Spleen (tissue), 11 donors: Measurements from ENCODE around the gene TRERF1. TPM values are rescaled to one million over a fixed set of nuclear protein-coding genes. Genes with fewer than 3 reads are reported as not detected.

ENCODE experiments used
- DNase-seq: peaks from one replicate; pipeline ENCODE4 v3.0.0-alpha.2; 2020
- H3K27ac ChIP-seq, 8 donors: fragments of 200-600 bp; sonication (generic) in 7 of 8; 1 replicate in 4 of 8; 2 replicates in 4 of 8; pipeline versions ENCODE4 v1.5.0 to v1.8.0; 2016 to 2021; ENCODE audit warnings: inconsistent platforms in 4 of 8, mild to moderate bottlenecking in 4 of 8, moderate library complexity in 1 of 8
- H3K27me3 ChIP-seq, 7 donors: fragments of 200-600 bp; sonication (generic) in 6 of 7; replicated peaks in 1 of 7; 1 replicate in 4 of 7; 2 replicates in 3 of 7; pipeline versions ENCODE4 v1.5.0 to v1.8.0; 2016 to 2021; ENCODE audit warnings: inconsistent platforms in 3 of 7, mild to moderate bottlenecking in 1 of 7
- H3K36me3 ChIP-seq, 6 donors: fragments of 200-600 bp; sonication (generic) in 5 of 6; 1 replicate in 4 of 6; 2 replicates in 2 of 6; pipeline versions ENCODE4 v1.5.0 to v1.8.0; 2016 to 2021; ENCODE audit warnings: inconsistent platforms in 2 of 6
- H3K4me1 ChIP-seq, 6 donors: fragments of 200-600 bp; sonication (generic) in 5 of 6; 1 replicate in 3 of 6; 2 replicates in 3 of 6; pipeline versions ENCODE4 v1.5.0 to v1.8.0; 2016 to 2021; ENCODE audit warnings: inconsistent platforms in 3 of 6
- H3K4me3 ChIP-seq, 8 donors: fragments of 200-600 bp; sonication (generic) in 7 of 8; 1 replicate in 4 of 8; 2 replicates in 4 of 8; pipeline versions ENCODE4 v1.5.0 to v1.8.0; 2016 to 2021; ENCODE audit warnings: inconsistent platforms in 4 of 8, mild to moderate bottlenecking in 4 of 8, moderate library complexity in 2 of 8
- H3K9me3 ChIP-seq, 8 donors: fragments of 200-600 bp; sonication (generic) in 7 of 8; 1 replicate in 4 of 8; 2 replicates in 4 of 8; pipeline versions ENCODE4 v1.5.0 to v1.8.0; 2016 to 2021; ENCODE audit warnings: inconsistent platforms in 4 of 8
- CTCF ChIP-seq, 11 experiments: fragments of 200-600 bp in 7 of 11; fragments of 450-650 bp in 4 of 11; sonication (generic) in 4 of 11; IDR thresholded peaks in 8 of 11; conservative IDR thresholded peaks in 3 of 11; 1 replicate in 7 of 11; 2 replicates in 4 of 11; pipeline versions ENCODE4 v1.4.0 to v1.8.0; 2016 to 2021; ENCODE audit warnings: antibody characterized with exemption in 11 of 11, inconsistent platforms in 4 of 11, mild to moderate bottlenecking in 1 of 11
- POLR2A ChIP-seq, 3 donors: fragments of 450-650 bp; IDR thresholded peaks; one replicate each; pipeline ENCODE4 v1.5.1; 2017; ENCODE audit warnings: antibody characterized with exemption in 3 of 3, mild to moderate bottlenecking in 1 of 3
- POLR2AphosphoS5 ChIP-seq, 3 donors: sonication (generic); formaldehyde crosslinking; IDR thresholded peaks; one replicate each; pipeline ENCODE4 v1.5.1; 2017; ENCODE audit warnings: antibody characterized with exemption in 3 of 3
- WGBS, 5 donors: extraction: QIAGEN DNeasy Blood & Tissue Kit in 3 of 5; methylation state at CpG; one replicate each; pipeline versions ENCODE4 v1.1.5 to v1.1.7; 2013 to 2018; 5-methylcytosine and 5-hydroxymethylcytosine counted together
- intact Hi-C: fragments of 100-400 bp; cut with DNase I; formaldehyde crosslinking; loops from one replicate; pipeline ENCODE4 v1.15.0; 2023; ENCODE audit warnings: low total_unique reads
- polyA plus RNA-seq, 3 donors: library from polyadenylated mRNA; stranded (reverse); fragments of 200-250 nt; gene quantifications; one replicate each; pipeline ENCODE4 v1.2.1, GENCODE V29; 2013
- total RNA-seq, 7 donors: library from RNA; depleted of rRNA in 3 of 7; stranded (reverse); fragments of >200 nt in 3 of 7; fragmentation: NEBNext Ultra II Directional in 4 of 7; extraction: Animal tissue kit (Norgen Biotek cat#: 25700) in 4 of 7; gene quantifications; one replicate each; pipeline versions ENCODE4 v1.1.0 to v1.2.1, GENCODE V29; 2016 to 2021
- donor health status: healthy with polysubstance abuse.
- donor health status: DM: no; HTN: no; CAD: no; lungs with moderate emphysema.
- donor health status: DM: no; HTN: no; CAD: no.
- donor health status: Bipolar disorder and iron deficiency.
- donor health status: healthy.
- donor health status: DM: no; HTN: no; CAD: no.
- donor health status: DM: yes; HTN: yes; CAD: no.

Gene TRERF1
- total and polyA plus RNA-seq, 10 donors, result 1.5 to 16.9 (median 12.4) TPM

DNA sequence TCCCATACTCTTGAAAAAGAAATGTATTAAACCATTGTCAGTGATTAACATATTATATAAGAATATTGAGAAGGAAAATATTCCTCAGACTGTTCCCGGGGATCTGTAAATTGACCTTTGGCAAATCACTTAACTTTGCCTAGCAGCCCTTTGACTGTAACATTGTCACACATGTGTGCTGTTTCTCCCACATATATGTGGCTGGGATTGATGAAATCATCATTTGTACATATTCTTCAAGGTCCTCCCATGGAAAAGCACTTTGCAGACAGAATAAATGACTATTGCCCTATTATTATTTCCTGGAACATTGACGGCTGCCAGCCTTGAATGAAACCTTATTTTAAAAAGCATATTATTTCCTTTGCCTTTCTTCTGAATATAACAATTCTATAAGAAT is 36.4 kb upstream of the TRERF1 start:
- no peak for TF ChIP-seq POLR2A (IDR thresholded peaks at IDR 0.05)
- no peak for TF ChIP-seq CTCF (IDR thresholded peaks at IDR 0.05 in 8 of 11, conservative IDR thresholded peaks at IDR 0.05 in 3 of 11)
- no peak for TF ChIP-seq POLR2AphosphoS5 (IDR thresholded peaks at IDR 0.05)
- intact Hi-C loops, result no loop called here
- H3K36me3 ChIP-seq, result no peaks in the 10 kb centered on the region
- no peak for DNase-seq
- no peaks in the 10 kb centered on the region for H3K27me3 ChIP-seq
- no peaks in the 10 kb centered on the region for H3K9me3 ChIP-seq
- H3K4me3 ChIP-seq, result no peak overlapping the region
- no peaks in the 10 kb centered on the region for H3K4me1 ChIP-seq
- WGBS, 5 donors, result 71 to 92% (median 87%) methylated on average over 2 of the region's 2 CpGs
- no peak overlapping the region for H3K27ac ChIP-seq

DNA sequence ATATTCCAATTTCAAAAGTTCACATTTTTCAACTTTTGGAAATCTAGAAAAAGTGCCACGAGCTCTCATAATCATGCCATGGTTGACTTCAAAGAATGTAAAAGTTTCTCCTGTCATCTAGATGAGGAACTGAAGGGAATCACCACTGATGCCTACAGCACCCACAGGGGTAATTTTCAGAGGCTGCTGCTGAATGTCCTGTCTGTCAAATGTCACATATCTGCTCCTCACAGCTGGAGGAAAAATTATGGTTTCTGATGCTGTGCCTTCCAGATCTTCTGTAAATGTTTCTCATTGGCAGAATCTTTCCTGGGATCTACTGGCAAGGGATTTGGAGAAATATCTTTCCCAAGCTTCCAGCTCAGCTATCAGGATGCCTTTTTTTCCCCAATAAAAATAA is 32.5 kb upstream of the TRERF1 start:
- TF ChIP-seq POLR2A (IDR thresholded peaks at IDR 0.05) (no peak), POLR2AphosphoS5 (IDR thresholded peaks at IDR 0.05) (no peak), CTCF (IDR thresholded peaks at IDR 0.05 in 8 of 11, conservative IDR thresholded peaks at IDR 0.05 in 3 of 11) (no peak)
- Histone ChIP-seq H3K4me3 (no peak overlapping the region), H3K36me3 (no peaks in the 10 kb centered on the region), H3K27ac (no peak overlapping the region), H3K27me3 (no peaks in the 10 kb centered on the region), H3K9me3 (no peaks in the 10 kb centered on the region), H3K4me1 (no peaks in the 10 kb centered on the region)
- no peak for DNase-seq
- WGBS, 5 donors, result 75 to 90% (median 80%) methylated on average over 1 of the region's 1 CpG
- intact Hi-C loops, result no loop called here

GRCh38 chr6:42482174-42482573 is 30.4 kb upstream of the TRERF1 start:
- no peaks in the 10 kb centered on the region for H3K9me3 ChIP-seq
- H3K4me1 ChIP-seq, result no peaks in the 10 kb centered on the region
- TF ChIP-seq POLR2AphosphoS5 (IDR thresholded peaks at IDR 0.05), result no peak
- TF ChIP-seq POLR2A (IDR thresholded peaks at IDR 0.05), result no peak
- TF ChIP-seq CTCF (IDR thresholded peaks at IDR 0.05 in 8 of 11, conservative IDR thresholded peaks at IDR 0.05 in 3 of 11), result no peak
- DNase-seq, result no peak
- H3K4me3 ChIP-seq, result no peak overlapping the region
- 50 to 72% (median 68%) methylated on average over 1 of the region's 1 CpG for WGBS, 5 donors
- no peaks in the 10 kb centered on the region for H3K36me3 ChIP-seq
- H3K27me3 ChIP-seq, result no peaks in the 10 kb centered on the region
- intact Hi-C loops, result no loop called here
- no peak overlapping the region for H3K27ac ChIP-seq

DNA sequence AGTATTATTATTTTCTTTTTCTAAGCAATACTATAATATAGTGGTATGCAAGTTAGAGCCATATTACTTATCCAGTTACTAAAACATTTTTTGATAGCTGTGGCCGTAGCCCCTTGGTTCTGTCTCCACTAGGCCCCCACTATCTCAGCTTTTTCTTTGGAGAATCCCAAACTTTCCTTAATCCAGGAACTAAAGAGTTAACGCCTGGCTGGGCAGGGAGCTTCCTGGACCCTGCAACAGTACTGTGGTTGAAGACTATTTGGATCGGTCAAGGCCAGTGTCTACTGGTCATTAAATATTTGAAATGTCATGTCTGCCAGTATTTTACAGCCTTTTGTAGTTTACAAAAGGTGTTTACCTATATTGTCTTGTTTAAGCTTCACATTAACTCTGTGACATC is 20.0 kb upstream of the TRERF1 start:
- 70 to 77% (median 73%) methylated on average over 3 of the region's 3 CpGs for WGBS, 5 donors
- no peaks in the 10 kb centered on the region for H3K36me3 ChIP-seq
- H3K4me3 ChIP-seq, result no peak overlapping the region
- H3K27ac ChIP-seq, result no peak overlapping the region
- DNase-seq, result no peak
- TF ChIP-seq CTCF (IDR thresholded peaks at IDR 0.05 in 8 of 11, conservative IDR thresholded peaks at IDR 0.05 in 3 of 11), result no peak
- no peak for TF ChIP-seq POLR2A (IDR thresholded peaks at IDR 0.05)
- no peak for TF ChIP-seq POLR2AphosphoS5 (IDR thresholded peaks at IDR 0.05)
- H3K4me1 ChIP-seq, result no peaks in the 10 kb centered on the region
- peaks cover 0 to 34% (median 23%) of the 10 kb centered on the region in 8 donors for H3K9me3 ChIP-seq
- H3K27me3 ChIP-seq, result no peaks in the 10 kb centered on the region
- intact Hi-C loops, result no loop called here
